Measurements from ENCODE around the gene RSPO4.
"Not testable (repeated sequence)": the region's sequence is repeated elsewhere in the genome, so short reads cannot be mapped to it uniquely, and the experiment has no call there.

RSPO4 gene

GRCh38 chr20:1033751-1034414, 31.8 kb upstream of the RSPO4 start:
- H3K4me3 ChIP-seq (IDR thresholded peaks at IDR 0.05; ENCODE audit: insufficient read depth, low read depth, low read length), result no peak overlapping the region
- peak overlapping the region; percentile 29; the same call in 1 of the 2 replicates for H3K27ac ChIP-seq
- no peak overlapping the region for H3K9ac ChIP-seq
- TF ChIP-seq, protein P1, sequence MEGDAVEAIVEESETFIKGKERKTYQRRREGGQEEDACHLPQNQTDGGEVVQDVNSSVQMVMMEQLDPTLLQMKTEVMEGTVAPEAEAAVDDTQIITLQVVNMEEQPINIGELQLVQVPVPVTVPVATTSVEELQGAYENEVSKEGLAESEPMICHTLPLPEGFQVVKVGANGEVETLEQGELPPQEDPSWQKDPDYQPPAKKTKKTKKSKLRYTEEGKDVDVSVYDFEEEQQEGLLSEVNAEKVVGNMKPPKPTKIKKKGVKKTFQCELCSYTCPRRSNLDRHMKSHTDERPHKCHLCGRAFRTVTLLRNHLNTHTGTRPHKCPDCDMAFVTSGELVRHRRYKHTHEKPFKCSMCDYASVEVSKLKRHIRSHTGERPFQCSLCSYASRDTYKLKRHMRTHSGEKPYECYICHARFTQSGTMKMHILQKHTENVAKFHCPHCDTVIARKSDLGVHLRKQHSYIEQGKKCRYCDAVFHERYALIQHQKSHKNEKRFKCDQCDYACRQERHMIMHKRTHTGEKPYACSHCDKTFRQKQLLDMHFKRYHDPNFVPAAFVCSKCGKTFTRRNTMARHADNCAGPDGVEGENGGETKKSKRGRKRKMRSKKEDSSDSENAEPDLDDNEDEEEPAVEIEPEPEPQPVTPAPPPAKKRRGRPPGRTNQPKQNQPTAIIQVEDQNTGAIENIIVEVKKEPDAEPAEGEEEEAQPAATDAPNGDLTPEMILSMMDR (conservative IDR thresholded peaks at IDR 0.05; ENCODE audit: low read depth, low read length), result no peak
- H3K79me2 ChIP-seq (ENCODE audit: insufficient read depth, low read depth), result no peaks in the 10 kb centered on the region
- H3K27me3 ChIP-seq (ENCODE audit: insufficient read depth, low read depth), result no peaks in the 10 kb centered on the region
- H3K4me1 ChIP-seq (ENCODE audit: low read depth, poor library complexity, severe bottlenecking), result peaks cover 20% of the 10 kb centered on the region
- peak overlapping the region; percentile 34; the same call in 1 of the 2 replicates for H3K4me2 ChIP-seq
- no peaks in the 10 kb centered on the region for H3K36me3 ChIP-seq (ENCODE audit: insufficient read depth)
- H4K20me1 ChIP-seq (ENCODE audit: insufficient read depth), result no peaks in the 10 kb centered on the region
- H2AFZ ChIP-seq (ENCODE audit: low read depth), result peak overlapping the region; percentile 13; the same call in 1 of the 2 replicates

DNA sequence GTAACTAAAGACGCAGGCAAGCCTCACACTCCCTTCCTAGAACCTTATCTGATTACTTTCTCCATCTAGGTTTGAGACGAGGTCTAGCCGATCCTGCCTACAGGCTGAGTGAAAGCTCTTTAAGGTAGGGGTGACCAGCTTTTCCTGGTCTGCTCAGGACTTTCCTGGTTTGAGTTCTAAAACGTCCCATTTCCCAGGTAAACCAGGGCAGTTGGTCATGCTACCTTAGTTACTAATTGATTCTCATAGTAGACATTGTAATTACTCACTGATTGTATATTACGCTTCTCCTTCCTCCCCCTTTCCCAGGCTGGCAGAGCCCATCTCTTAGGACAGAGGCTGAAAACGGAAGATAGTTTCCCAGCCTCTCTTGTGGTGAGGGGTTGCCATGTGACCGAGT, 27.9 kb upstream of the RSPO4 start:
- TF ChIP-seq, protein P1 (conservative IDR thresholded peaks at IDR 0.05; ENCODE audit: low read depth, low read length), result no peak

DNA sequence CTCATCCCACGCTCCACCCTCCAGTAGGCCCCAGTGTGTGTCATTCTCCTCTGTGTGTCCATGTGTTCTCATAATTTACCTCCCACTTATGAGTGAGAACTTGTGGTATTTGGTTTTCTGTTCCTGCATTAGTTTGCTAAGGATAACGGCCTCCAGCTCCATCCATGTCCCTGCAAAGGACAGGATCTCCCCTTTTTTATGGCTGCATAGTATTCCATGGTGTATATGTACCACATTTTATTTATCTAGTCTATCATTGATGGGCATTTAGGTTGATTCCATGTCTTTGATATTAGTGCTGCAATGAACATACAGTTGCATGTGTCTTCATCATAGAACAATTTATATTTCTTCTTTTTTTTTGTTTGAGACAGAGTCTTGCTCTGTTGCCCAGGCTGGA, 24.1 kb upstream of the RSPO4 start:
- not testable (repeated sequence) for H3K79me2 ChIP-seq (ENCODE audit: insufficient read depth, low read depth); H4K20me1 ChIP-seq (ENCODE audit: insufficient read depth); H2AFZ ChIP-seq (ENCODE audit: low read depth); H3K4me2 ChIP-seq; H3K36me3 ChIP-seq (ENCODE audit: insufficient read depth); H3K27me3 ChIP-seq (ENCODE audit: insufficient read depth, low read depth); H3K4me3 ChIP-seq (IDR thresholded peaks at IDR 0.05; ENCODE audit: insufficient read depth, low read depth, low read length); H3K27ac ChIP-seq; H3K9ac ChIP-seq
- peaks cover 22% of the 10 kb centered on the region for H3K4me1 ChIP-seq (ENCODE audit: low read depth, poor library complexity, severe bottlenecking)

More for the DNA sequence above, 27.9 kb upstream of the RSPO4 start:
- no peak overlapping the region for H3K4me2 ChIP-seq
- H3K4me1 ChIP-seq (ENCODE audit: low read depth, poor library complexity, severe bottlenecking), result peaks cover 36% of the 10 kb centered on the region
- H3K4me3 ChIP-seq (IDR thresholded peaks at IDR 0.05; ENCODE audit: insufficient read depth, low read depth, low read length), result no peak overlapping the region
- no peaks in the 10 kb centered on the region for H3K36me3 ChIP-seq (ENCODE audit: insufficient read depth)
- no peaks in the 10 kb centered on the region for H3K79me2 ChIP-seq (ENCODE audit: insufficient read depth, low read depth)
- H2AFZ ChIP-seq (ENCODE audit: low read depth), result no peak overlapping the region
- H3K27me3 ChIP-seq (ENCODE audit: insufficient read depth, low read depth), result no peaks in the 10 kb centered on the region
- H3K27ac ChIP-seq, result no peak overlapping the region
- H3K9ac ChIP-seq, result no peak overlapping the region
- no peaks in the 10 kb centered on the region for H4K20me1 ChIP-seq (ENCODE audit: insufficient read depth)

DNA sequence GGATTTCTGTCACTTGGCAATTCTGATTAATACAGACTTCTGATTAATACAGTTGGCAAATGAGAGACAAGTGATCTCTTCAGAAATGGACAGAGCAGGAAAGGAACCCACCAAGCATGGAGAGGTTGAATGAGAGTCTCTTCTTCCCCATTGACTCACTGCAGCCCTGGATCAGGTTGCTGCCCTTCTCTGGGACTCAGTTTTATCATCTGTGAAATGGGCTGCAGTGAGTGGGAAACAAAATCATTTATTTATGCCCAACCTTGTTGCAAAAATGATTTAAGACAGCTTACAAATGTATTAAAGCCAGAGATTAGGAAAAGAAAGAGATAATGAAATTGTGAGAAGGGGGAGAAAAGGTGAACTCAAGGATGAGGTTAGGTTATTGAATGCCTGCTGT, 20.8 kb upstream of the RSPO4 start:
- TF ChIP-seq, protein P1 (conservative IDR thresholded peaks at IDR 0.05; ENCODE audit: low read depth, low read length), result no peak
- no peak overlapping the region for H3K4me2 ChIP-seq
- H4K20me1 ChIP-seq (ENCODE audit: insufficient read depth), result no peaks in the 10 kb centered on the region
- H3K79me2 ChIP-seq (ENCODE audit: insufficient read depth, low read depth), result no peaks in the 10 kb centered on the region
- H3K27me3 ChIP-seq (ENCODE audit: insufficient read depth, low read depth), result no peaks in the 10 kb centered on the region
- no peaks in the 10 kb centered on the region for H3K36me3 ChIP-seq (ENCODE audit: insufficient read depth)
- H3K4me1 ChIP-seq (ENCODE audit: low read depth, poor library complexity, severe bottlenecking), result peaks cover 6% of the 10 kb centered on the region
- no peak overlapping the region for H3K9ac ChIP-seq
- no peak overlapping the region for H3K27ac ChIP-seq
- no peak overlapping the region for H2AFZ ChIP-seq (ENCODE audit: low read depth)
- no peak overlapping the region for H3K4me3 ChIP-seq (IDR thresholded peaks at IDR 0.05; ENCODE audit: insufficient read depth, low read depth, low read length)

DNA sequence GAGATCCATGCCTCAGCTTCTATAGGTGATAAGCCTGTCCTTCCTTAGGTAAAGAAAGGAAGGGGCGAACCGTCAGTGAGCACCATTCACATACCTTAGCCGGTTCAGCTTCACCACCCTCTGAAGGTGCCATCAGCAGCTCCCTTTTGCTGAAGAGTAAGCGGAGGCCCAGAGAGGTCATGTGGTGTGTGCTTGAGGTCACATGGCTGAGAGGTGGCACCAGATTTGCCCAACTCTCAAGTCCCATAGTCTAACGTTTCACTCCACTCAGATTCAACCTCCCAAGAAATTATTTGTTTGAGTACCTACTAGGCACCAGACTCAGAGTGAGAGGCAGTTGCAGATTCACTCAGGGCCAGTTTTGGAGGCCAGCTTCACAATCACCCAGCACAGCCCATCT, 18.5 kb upstream of the RSPO4 start:
- no peak overlapping the region for H2AFZ ChIP-seq (ENCODE audit: low read depth)
- H4K20me1 ChIP-seq (ENCODE audit: insufficient read depth), result no peaks in the 10 kb centered on the region
- no peak overlapping the region for H3K4me3 ChIP-seq (IDR thresholded peaks at IDR 0.05; ENCODE audit: insufficient read depth, low read depth, low read length)
- no peaks in the 10 kb centered on the region for H3K36me3 ChIP-seq (ENCODE audit: insufficient read depth)
- H3K4me2 ChIP-seq, result no peak overlapping the region
- H3K9ac ChIP-seq, result no peak overlapping the region
- no peak overlapping the region for H3K27ac ChIP-seq
- no peaks in the 10 kb centered on the region for H3K4me1 ChIP-seq (ENCODE audit: low read depth, poor library complexity, severe bottlenecking)
- H3K79me2 ChIP-seq (ENCODE audit: insufficient read depth, low read depth), result no peaks in the 10 kb centered on the region
- no peaks in the 10 kb centered on the region for H3K27me3 ChIP-seq (ENCODE audit: insufficient read depth, low read depth)
- TF ChIP-seq, protein P1 (conservative IDR thresholded peaks at IDR 0.05; ENCODE audit: low read depth, low read length), result no peak
